GM12892 (cell line): ENCODE data around the gene IL12RB1.

Source experiments
- DNase-seq: peaks from one replicate; pipeline ENCODE4 v3.0.0; 2011; ENCODE audit not compliant: insufficient read length
- FAIRE-seq: peaks from 2 replicates; lab custom pipeline; 2011; peaks lifted over from hg19 to GRCh38; lab: Jason Lieb, UNC
- POLR2A ChIP-seq: IDR thresholded peaks from 2 replicates; pipeline ENCODE4 v1.6.1; 2011; ENCODE audit warnings: low read depth, low read length, control low read depth
- POLR2AphosphoS5 ChIP-seq: IDR thresholded peaks from 2 replicates; pipeline ENCODE4 v1.6.1; 2011; ENCODE audit warnings: low read depth, low read length, control low read depth
- TAF1 ChIP-seq: IDR thresholded peaks from 2 replicates; pipeline ENCODE4 v1.6.1; 2011; ENCODE audit warnings: low read depth, mild to moderate bottlenecking, control low read depth, low read length, borderline replicate concordance

Gene IL12RB1

GRCh38 chr19:18074192-18074591 is 12.5 kb downstream of the IL12RB1 start:
- DNase-seq (no peak), FAIRE-seq (no peak)
- TF ChIP-seq TAF1 (no peak), POLR2AphosphoS5 (no peak), POLR2A (no peak)

- DNase-seq (no peak), FAIRE-seq (no peak)
- TF ChIP-seq POLR2AphosphoS5 (no peak), POLR2A (no peak), TAF1 (no peak)
Observed at GRCh38 chr19:18073197-18073596, 13.5 kb downstream of the IL12RB1 start.

- TF ChIP-seq POLR2A (no peak), POLR2AphosphoS5 (no peak), TAF1 (no peak)
- FAIRE-seq: no peak
- DNase-seq: no peak
Observed at GRCh38 chr19:18072335-18072734, 14.4 kb downstream of the IL12RB1 start.

GRCh38 chr19:18070181-18070580 is 16.6 kb downstream of the IL12RB1 start:
- no peak for DNase-seq
- TF ChIP-seq POLR2AphosphoS5 (no peak), TAF1 (no peak), POLR2A (no peak)
- no peak for FAIRE-seq

GRCh38 chr19:18069383-18069782 is 17.4 kb downstream of the IL12RB1 start:
- FAIRE-seq (no peak), DNase-seq (no peak)
- TF ChIP-seq POLR2A (no peak), TAF1 (no peak), POLR2AphosphoS5 (no peak)

- FAIRE-seq (no peak), DNase-seq (no peak)
- TF ChIP-seq POLR2AphosphoS5 (no peak), TAF1 (no peak), POLR2A (no peak)
Observed at GRCh38 chr19:18068395-18068794, 18.3 kb downstream of the IL12RB1 start.

GRCh38 chr19:18065173-18065495 is 21.6 kb downstream of the IL12RB1 start:
- no peak for FAIRE-seq
- no peak for TF ChIP-seq POLR2A
- no peak for TF ChIP-seq POLR2AphosphoS5

GRCh38 chr19:18063463-18063862 is 23.3 kb downstream of the IL12RB1 start:
- FAIRE-seq: no peak
- no peak for TF ChIP-seq POLR2A
- TF ChIP-seq TAF1: no peak
- no peak for TF ChIP-seq POLR2AphosphoS5
- no peak for DNase-seq

More at GRCh38 chr19:18065173-18065495, 21.6 kb downstream of the IL12RB1 start:
- no peak for DNase-seq

DNA sequence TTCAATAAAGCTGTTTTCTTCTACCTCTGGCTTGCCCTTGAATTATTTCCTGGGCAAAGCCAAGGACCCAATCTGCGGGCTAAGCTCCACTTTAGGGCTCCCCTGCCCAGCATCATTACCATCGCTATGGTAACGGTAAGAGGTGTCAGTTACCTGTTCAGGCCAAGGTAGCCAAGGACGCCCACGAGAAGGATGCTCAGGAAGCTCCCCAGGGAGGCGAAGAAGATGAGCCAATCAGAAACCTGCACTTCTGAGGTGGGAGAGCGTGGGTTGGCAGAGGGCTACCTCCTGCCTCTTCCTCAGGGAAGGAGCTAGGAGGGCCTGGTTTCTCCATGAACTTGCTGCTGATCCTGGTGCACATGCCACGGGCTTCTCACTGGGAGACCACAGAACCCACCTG is 24.7 kb downstream of the IL12RB1 start:
- TF ChIP-seq TAF1: no peak
- no peak for TF ChIP-seq POLR2AphosphoS5
- no peak for TF ChIP-seq POLR2A
- DNase-seq: no peak
- FAIRE-seq: no peak

GRCh38 chr19:18060472-18060871 is 26.3 kb downstream of the IL12RB1 start:
- TF ChIP-seq POLR2A (no peak), TAF1 (no peak), POLR2AphosphoS5 (no peak)
- DNase-seq (no peak), FAIRE-seq (no peak)

DNA sequence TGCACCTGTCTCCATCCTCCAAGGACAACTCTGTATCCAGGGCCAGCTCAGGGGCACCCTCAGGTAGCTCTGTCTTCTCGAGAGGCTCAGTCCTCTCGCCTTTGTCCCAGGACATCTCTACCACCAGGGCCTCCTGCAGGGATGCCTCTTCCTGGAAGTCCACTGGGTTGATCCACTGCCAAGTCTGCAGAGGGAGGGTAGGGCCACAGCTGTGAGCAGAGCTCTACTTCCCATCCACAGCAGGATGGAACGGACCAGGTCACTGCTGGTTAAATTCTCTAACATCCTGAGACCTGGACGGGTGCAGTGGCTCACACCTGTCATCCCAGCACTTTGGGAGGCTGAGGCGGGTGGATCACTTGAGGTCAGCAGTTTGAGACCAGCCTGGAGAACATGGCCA is 26.8 kb downstream of the IL12RB1 start:
- no peak for TF ChIP-seq POLR2AphosphoS5
- no peak for TF ChIP-seq POLR2A
- no peak for TF ChIP-seq TAF1
- no peak for FAIRE-seq
- DNase-seq: no peak

GRCh38 chr19:18059297-18059696 is 27.4 kb downstream of the IL12RB1 start:
- TF ChIP-seq POLR2A (no peak), POLR2AphosphoS5 (no peak), TAF1 (no peak)
- FAIRE-seq: no peak

GRCh38 chr19:18058208-18059009 is 28.3 kb downstream of the IL12RB1 start:
- no peak for TF ChIP-seq POLR2A
- TF ChIP-seq POLR2AphosphoS5: no peak
- no peak for TF ChIP-seq TAF1
- peak; percentile 82 for FAIRE-seq
- DNase-seq: peak; percentile 86

More at GRCh38 chr19:18059297-18059696, 27.4 kb downstream of the IL12RB1 start:
- DNase-seq: no peak
